Stimulated activated CD4-positive, alpha-beta T cell treated with anti-CD3 and anti-CD28 coated beads, Interleukin-4, amount 100 ng/mL, for 24 hours (primary cell): Measurements from ENCODE around the gene PBX4.
"Not testable (repeated sequence)": the region's sequence is repeated elsewhere in the genome, so short reads cannot be mapped to it uniquely, and the experiment has no call there.

ENCODE experiments used
- DNase-seq: peaks from one replicate; pipeline ENCODE4 v3.0.0-alpha.2; 2020

PBX4 gene

GRCh38 chr19:19626516-19627472 is 8.3 kb upstream of the PBX4 start:
- no peak for DNase-seq

- no peak for DNase-seq
These were observed 5.6 kb upstream of the PBX4 start for GRCh38 chr19:19624032-19624570.

- no peak for DNase-seq
These were observed 4.9 kb upstream of the PBX4 start for GRCh38 chr19:19623383-19623782.

- DNase-seq = no peak
These were observed 1.3 kb upstream of the PBX4 start for GRCh38 chr19:19619849-19620210.

GRCh38 chr19:19619181-19619848 is 828 bp upstream of the PBX4 start:
- no peak for DNase-seq

GRCh38 chr19:19615086-19615485 is 3.4 kb downstream of the PBX4 start:
- peak; percentile 45 for DNase-seq

- DNase-seq = no peak
These were observed 5.0 kb downstream of the PBX4 start for GRCh38 chr19:19613506-19613905.

- DNase-seq = no peak
These were observed 7.9 kb downstream of the PBX4 start for GRCh38 chr19:19610376-19611202.

- DNase-seq = not testable (repeated sequence)
These were observed 11.8 kb downstream of the PBX4 start for GRCh38 chr19:19606686-19607085.

- peak; percentile 36 for DNase-seq
These were observed 12.5 kb downstream of the PBX4 start for GRCh38 chr19:19606021-19606420.

- DNase-seq = no peak
These were observed 15.7 kb downstream of the PBX4 start for GRCh38 chr19:19602713-19603324.

- DNase-seq = peak; percentile 39
These were observed 16.3 kb downstream of the PBX4 start for GRCh38 chr19:19602136-19602712.

- DNase-seq = peak; percentile 19
These were observed 17.6 kb downstream of the PBX4 start for GRCh38 chr19:19600793-19601330.

GRCh38 chr19:19598728-19599451 is 19.6 kb downstream of the PBX4 start:
- DNase-seq = peak; percentile 60

- peak; percentile 72 for DNase-seq
These were observed 20.6 kb downstream of the PBX4 start for GRCh38 chr19:19597809-19598306.

- no peak for DNase-seq
These were observed 23.3 kb downstream of the PBX4 start for GRCh38 chr19:19595171-19595701.

GRCh38 chr19:19594381-19594780 is 24.1 kb downstream of the PBX4 start:
- DNase-seq = no peak

- no peak for DNase-seq
These were observed 25.8 kb downstream of the PBX4 start for GRCh38 chr19:19592690-19593089.

GRCh38 chr19:19591133-19591825 is 27.2 kb downstream of the PBX4 start:
- DNase-seq = peak; percentile 80

- no peak for DNase-seq
These were observed 29.9 kb downstream of the PBX4 start for GRCh38 chr19:19588546-19588945.
